KMS-11 (cell line): ENCODE measurements around the gene TREX2.

Experiments
- H2AFZ ChIP-seq: fragments of 200-600 bp; sonication (generic); 2 replicates; pipeline ENCODE4 v1.6.1; 2016; ENCODE audit warnings: antibody characterized with exemption, mixed run types, low read depth
- H3K27ac ChIP-seq: fragments of 200-600 bp; sonication (generic); 2 replicates; pipeline ENCODE4 v1.6.1; 2016; ENCODE audit warnings: mild to moderate bottlenecking, mixed run types
- H3K27me3 ChIP-seq: fragments of 200-600 bp; sonication (generic); 2 replicates; pipeline ENCODE4 v1.6.1; 2017; ENCODE audit warnings: mild to moderate bottlenecking, low read depth, mixed run types, moderate library complexity; ENCODE audit not compliant: insufficient read depth
- H3K36me3 ChIP-seq: fragments of 200-600 bp; sonication (generic); 2 replicates; pipeline ENCODE4 v1.6.1; 2017; ENCODE audit warnings: mild to moderate bottlenecking, mixed run types; ENCODE audit not compliant: insufficient read depth
- H3K4me1 ChIP-seq: fragments of 200-600 bp; sonication (generic); 2 replicates; pipeline ENCODE4 v1.6.1; 2016; ENCODE audit warnings: mild to moderate bottlenecking, low read depth, mixed run types; ENCODE audit not compliant: poor library complexity, severe bottlenecking
- H3K4me2 ChIP-seq: fragments of 200-600 bp; sonication (generic); 2 replicates; pipeline ENCODE4 v1.7.0; 2016; ENCODE audit warnings: mild to moderate bottlenecking, mixed run types
- H3K4me3 ChIP-seq: fragments of 200-600 bp; sonication (generic); IDR thresholded peaks from 2 replicates; pipeline ENCODE4 v1.6.1; 2017; ENCODE audit warnings: low read depth, low read length, mixed read lengths; ENCODE audit not compliant: insufficient read depth
- H3K79me2 ChIP-seq: fragments of 200-600 bp; sonication (generic); 2 replicates; pipeline ENCODE4 v1.6.1; 2016; ENCODE audit warnings: low read depth, mixed run types; ENCODE audit not compliant: insufficient read depth
- H3K9ac ChIP-seq: fragments of 200-600 bp; sonication (generic); 2 replicates; pipeline ENCODE4 v1.6.1; 2016; ENCODE audit warnings: mild to moderate bottlenecking, mixed run types
- H4K20me1 ChIP-seq: fragments of 200-600 bp; sonication (generic); 2 replicates; pipeline ENCODE4 v1.6.1; 2016; ENCODE audit warnings: mild to moderate bottlenecking, mixed run types; ENCODE audit not compliant: insufficient read depth
- TF ChIP-seq, protein P1 (sequence below): fragments of 200-600 bp; sonication (generic); conservative IDR thresholded peaks from 2 replicates; pipeline ENCODE4 v1.6.1; 2017; ENCODE audit warnings: low read depth, mild to moderate bottlenecking, antibody characterized with exemption, low read length, moderate library complexity, mixed read lengths

The TREX2 gene

DNA sequence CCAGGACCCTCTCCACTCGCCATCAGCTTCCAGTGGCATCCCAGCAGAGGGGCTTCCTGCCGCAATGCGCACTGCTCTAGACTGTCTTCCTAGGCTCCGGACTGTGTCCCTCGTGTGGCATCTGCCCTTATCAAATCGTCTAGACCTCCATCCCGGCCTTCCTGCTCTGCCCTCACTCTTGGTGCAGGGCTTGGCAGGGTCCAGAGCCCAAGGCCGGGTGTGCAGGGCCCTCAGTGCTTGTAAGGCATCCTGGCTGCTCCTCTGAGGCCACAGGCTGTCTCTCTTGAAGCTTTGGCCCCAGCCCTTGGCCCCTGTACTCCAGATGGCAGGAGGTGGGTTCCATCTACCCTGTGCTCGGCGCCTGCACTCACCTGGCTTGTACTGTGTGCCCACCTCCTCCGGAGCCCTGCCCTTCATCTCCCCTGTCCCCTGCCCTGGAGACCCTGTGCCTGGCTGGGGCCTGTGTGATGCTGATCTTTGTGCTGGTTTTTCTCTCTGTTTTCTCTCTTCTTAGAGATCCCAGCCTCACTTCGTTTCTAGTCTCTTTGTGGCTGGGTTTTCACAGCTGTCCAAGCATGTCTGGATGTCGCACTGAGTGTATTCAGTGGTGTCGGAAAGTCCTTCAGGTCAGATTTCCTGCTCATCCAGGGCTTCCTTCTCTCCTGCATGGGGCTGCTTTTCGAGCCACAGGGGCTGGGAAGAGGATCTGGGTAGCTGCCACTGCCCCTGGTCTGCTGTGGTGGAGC, 3.7 kb upstream of the TREX2 start:
- Histone ChIP-seq H4K20me1 (no peaks in the 10 kb centered on the region), H3K27me3 (no peaks in the 10 kb centered on the region), H3K4me3 (no peak overlapping the region), H3K4me2 (no peak overlapping the region), H3K27ac (no peak overlapping the region), H3K36me3 (no peaks in the 10 kb centered on the region), H3K79me2 (no peaks in the 10 kb centered on the region), H3K4me1 (no peaks in the 10 kb centered on the region), H2AFZ (no peak overlapping the region), H3K9ac (no peak overlapping the region)
- TF ChIP-seq, protein P1, sequence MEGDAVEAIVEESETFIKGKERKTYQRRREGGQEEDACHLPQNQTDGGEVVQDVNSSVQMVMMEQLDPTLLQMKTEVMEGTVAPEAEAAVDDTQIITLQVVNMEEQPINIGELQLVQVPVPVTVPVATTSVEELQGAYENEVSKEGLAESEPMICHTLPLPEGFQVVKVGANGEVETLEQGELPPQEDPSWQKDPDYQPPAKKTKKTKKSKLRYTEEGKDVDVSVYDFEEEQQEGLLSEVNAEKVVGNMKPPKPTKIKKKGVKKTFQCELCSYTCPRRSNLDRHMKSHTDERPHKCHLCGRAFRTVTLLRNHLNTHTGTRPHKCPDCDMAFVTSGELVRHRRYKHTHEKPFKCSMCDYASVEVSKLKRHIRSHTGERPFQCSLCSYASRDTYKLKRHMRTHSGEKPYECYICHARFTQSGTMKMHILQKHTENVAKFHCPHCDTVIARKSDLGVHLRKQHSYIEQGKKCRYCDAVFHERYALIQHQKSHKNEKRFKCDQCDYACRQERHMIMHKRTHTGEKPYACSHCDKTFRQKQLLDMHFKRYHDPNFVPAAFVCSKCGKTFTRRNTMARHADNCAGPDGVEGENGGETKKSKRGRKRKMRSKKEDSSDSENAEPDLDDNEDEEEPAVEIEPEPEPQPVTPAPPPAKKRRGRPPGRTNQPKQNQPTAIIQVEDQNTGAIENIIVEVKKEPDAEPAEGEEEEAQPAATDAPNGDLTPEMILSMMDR: no peak

DNA sequence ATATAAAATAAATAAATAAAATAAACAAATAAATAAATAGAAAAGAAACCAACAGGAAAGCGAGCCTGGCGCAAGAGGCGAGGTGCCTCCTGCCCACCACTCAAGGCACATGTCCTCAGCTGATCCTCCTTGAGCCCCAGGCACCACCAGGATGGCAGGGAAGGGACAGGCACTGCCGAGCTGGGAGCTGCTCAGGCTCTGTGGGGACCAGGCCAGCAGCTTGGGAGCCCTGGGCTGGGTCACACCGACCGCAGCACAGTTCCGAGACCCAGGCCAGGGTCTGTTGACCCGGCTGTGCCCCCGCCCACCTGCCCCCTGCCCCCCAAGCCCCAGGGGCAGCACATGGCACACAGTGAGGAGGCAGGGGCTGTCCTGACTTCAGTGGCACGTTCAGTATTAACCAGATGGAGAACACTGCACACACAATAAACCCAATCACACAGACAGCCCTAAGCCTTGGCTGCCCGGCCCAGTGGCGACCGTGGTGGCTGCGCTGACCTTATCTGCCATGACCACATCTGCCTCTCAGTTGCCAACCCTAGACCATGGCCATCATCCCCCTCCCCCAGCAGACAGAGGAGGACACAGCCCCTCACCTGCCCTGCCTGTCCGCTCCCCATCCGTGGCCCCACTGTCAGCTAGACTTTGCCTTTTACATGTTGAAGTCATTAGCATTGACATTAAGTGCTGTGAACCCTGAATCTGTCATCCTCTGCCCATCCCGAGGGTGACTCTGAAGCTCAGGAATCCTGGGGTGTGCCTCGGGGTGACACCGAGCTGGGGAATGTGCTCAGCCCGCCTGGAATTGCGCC, 2.9 kb upstream of the TREX2 start:
- Histone ChIP-seq H3K79me2 (no peaks in the 10 kb centered on the region), H3K4me2 (no peak overlapping the region), H4K20me1 (no peaks in the 10 kb centered on the region), H3K27me3 (no peaks in the 10 kb centered on the region), H2AFZ (no peak overlapping the region), H3K4me3 (no peak overlapping the region), H3K4me1 (no peaks in the 10 kb centered on the region), H3K36me3 (no peaks in the 10 kb centered on the region), H3K9ac (no peak overlapping the region), H3K27ac (no peak overlapping the region)
- TF ChIP-seq, protein P1: no peak

DNA sequence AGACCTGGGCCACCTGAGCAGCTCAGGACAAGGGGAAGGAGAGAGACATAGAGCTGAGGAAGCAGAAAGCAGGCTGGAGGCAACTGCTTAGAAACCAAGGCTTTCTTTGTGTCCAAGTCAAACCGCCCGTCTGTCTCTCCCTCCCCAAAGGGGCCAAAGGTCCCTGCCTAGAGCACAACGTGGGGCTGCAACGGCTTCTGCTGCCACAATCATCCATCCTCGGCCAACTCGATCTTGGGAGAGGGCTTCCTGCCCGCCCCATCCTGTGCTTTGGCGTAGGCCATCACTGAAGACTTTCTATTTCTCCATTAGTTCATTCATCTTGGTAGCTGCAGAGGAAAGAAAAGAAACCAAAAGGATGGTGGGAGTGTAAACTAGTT, 1.7 kb upstream of the TREX2 start:
- H3K9ac ChIP-seq: no peak overlapping the region
- H4K20me1 ChIP-seq: no peaks in the 10 kb centered on the region
- H3K27ac ChIP-seq: no peak overlapping the region
- H3K79me2 ChIP-seq: no peaks in the 10 kb centered on the region
- no peak overlapping the region for H2AFZ ChIP-seq
- H3K4me2 ChIP-seq: no peak overlapping the region
- TF ChIP-seq, protein P1: no peak
- no peaks in the 10 kb centered on the region for H3K36me3 ChIP-seq
- no peak overlapping the region for H3K4me3 ChIP-seq
- no peaks in the 10 kb centered on the region for H3K27me3 ChIP-seq
- H3K4me1 ChIP-seq: no peaks in the 10 kb centered on the region

DNA sequence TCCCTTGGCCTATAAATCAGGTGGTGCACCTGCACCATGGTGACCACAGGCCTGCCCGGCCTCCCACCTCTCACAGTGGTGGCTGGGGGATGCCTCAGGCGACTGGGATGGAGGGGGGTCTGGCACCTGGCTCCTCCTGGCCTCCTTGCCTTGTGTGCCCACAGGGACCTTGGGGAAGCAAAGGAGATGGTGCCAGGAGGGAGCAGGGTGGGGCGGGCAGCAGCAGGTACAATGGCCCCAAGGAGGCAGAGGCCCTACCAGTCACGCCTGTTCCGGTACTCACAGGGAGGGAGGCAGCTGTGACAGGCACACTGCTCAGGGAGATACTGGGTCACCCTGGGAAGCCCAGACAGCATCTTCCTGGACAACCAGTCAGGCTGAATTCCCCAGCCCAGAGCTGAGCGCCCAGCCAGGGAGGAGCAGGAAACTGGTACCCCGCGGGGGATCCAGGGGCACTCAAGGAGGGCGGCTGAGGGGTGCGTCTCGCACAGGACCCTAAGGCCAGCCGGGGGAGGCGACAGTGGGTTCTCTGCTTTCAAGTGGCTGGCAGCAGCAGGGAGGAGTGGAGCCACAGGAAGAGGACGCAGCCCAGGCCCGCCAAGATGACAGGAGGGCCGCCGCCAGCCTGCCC, 1.2 kb upstream of the TREX2 start:
- H3K27me3 ChIP-seq: no peaks in the 10 kb centered on the region
- H4K20me1 ChIP-seq: no peaks in the 10 kb centered on the region
- H3K9ac ChIP-seq: no peak overlapping the region
- no peaks in the 10 kb centered on the region for H3K36me3 ChIP-seq
- no peak overlapping the region for H3K4me3 ChIP-seq
- H3K79me2 ChIP-seq: no peaks in the 10 kb centered on the region
- no peak overlapping the region for H3K27ac ChIP-seq
- TF ChIP-seq, protein P1: no peak
- H3K4me1 ChIP-seq: no peaks in the 10 kb centered on the region
- H3K4me2 ChIP-seq: no peak overlapping the region
- H2AFZ ChIP-seq: no peak overlapping the region
